GM21360 (cell line): Measurements from ENCODE around the gene CDC20.

ENCODE experiments used
- ATAC-seq: cut with Tn5 transposase; IDR thresholded peaks from one replicate; pipeline ENCODE4 v1.9.1; 2021; ENCODE audit warnings: mild to moderate bottlenecking, moderate library complexity; ENCODE audit not compliant: unreplicated experiment

Gene CDC20

GRCh38 chr1:43327549-43328292, 31.1 kb upstream of the CDC20 start:
- no peak for ATAC-seq

- no peak for ATAC-seq
Measured at GRCh38 chr1:43329995-43330751, 28.6 kb upstream of the CDC20 start.

DNA sequence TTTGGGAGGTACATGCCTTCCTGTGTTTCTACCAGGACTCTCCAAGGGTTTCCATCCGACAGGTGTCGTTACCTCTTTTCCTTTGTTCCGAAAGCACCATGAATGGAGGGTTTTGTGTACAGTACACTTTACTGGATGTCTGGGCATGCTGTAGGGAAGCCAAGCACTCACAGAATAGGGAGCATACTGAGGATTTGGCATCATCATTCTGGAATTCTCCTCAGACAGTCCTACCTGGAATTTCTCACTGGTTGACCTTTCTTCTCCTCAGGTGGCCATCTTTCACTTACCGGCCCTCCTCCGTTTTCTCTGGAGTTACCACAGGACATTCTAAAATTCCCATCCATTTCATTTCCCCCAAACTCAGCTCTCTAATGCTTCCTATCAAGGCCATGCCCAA, 27.1 kb upstream of the CDC20 start:
- ATAC-seq, result no peak

GRCh38 chr1:43334453-43335205, 24.2 kb upstream of the CDC20 start:
- ATAC-seq, result no peak

DNA sequence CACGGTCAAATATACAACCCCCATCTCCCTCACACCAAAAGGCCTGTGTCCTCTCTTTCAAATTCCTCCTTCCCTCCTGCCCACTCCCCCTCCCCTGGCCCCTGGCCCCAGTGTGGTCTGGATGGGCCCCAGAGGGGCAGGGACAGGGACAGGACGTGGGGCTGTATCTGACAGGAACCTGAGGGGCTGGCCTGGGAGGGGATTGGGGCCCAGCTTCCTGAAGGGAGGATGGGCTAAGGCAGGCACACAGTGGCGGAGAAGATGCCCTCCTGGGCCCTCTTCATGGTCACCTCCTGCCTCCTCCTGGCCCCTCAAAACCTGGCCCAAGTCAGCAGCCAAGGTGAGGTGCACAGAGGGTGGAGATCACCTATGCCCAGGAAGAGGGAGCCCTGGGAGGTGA, 21.2 kb upstream of the CDC20 start, which contains the start of gene MPL:
Gene MPL (plus strand): TSS at position 231 of the 400 bp plus-strand sequence. CDS start 31 bp downstream, at position 262.
- ATAC-seq, result no peak

- ATAC-seq, result no peak
Measured at GRCh38 chr1:43338001-43338400, 20.8 kb upstream of the CDC20 start.

DNA sequence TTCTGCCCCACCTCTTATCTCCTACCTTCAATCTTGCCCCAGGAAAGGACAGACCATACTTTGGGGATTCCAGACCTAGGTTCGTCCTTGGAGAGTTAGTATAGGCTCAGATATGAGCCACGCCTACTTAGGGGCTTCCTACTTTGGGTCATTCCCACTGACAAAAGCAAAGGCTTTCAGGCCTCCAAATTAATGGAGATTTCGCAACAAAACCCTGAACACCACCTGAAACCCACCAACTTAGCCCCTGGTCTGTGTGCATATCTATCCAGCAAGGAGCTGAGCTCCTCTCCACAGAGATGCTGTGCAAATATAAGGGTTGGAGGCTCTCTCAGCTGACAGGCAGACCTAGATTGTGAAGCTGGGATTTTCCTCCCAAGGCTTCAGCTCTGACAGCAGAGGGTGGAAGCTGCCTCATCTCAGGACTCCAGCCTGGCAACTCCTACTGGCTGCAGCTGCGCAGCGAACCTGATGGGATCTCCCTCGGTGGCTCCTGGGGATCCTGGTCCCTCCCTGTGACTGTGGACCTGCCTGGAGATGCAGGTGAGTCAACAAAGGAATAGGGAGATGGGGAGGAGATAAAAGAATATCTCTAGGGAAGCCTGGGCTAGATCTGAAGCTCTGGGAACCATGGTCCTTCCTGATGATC, 19.1 kb upstream of the CDC20 start:
- no peak for ATAC-seq

- ATAC-seq, result no peak
Measured at GRCh38 chr1:43340559-43340958, 18.2 kb upstream of the CDC20 start.

DNA sequence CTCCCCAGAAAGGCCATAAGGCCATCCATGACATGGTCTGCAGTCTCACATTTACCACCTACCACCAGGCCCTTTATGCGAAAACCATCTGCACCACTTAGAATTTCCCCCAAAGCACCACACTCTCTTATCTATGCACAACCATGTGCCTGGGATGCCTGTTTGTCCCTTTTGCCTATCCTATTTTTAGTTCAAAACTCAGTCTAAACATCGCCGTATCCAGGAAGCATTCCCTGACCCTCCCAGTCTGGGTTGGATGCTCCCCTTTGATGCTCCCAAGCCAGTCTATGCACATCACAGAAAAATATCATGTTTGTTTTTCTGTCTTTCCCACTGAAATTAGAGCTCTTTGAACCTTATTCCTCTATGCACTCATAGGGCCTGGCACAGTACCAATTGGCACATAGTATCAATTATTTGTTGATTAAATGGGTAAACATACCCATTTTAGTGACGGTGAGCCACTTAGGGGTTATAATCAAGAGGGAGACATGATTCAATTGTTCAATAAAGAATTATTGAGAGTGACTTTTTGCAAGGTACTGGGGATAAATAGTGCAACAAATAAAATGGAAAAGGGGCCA, 14.4 kb upstream of the CDC20 start:
- no peak for ATAC-seq

DNA sequence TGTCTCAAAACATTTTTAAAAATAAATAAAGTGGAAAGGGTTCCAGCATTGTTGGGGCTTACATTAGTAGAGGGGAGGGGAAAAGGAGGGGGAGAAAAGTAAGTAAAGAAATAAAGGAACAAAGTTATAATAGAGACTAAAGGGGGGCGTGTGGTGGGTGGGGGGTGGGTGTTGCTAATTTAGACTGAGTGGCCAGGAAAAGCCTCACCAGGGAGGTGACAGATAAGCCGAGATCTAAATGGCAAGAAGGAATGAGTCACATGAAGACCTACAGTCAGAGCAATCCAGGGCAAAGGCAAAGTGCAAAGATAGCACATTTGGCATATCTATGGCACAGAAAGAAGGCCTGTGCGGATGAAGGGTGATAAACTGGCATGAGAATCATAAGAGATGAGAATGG, 13.7 kb upstream of the CDC20 start:
- ATAC-seq, result no peak

DNA sequence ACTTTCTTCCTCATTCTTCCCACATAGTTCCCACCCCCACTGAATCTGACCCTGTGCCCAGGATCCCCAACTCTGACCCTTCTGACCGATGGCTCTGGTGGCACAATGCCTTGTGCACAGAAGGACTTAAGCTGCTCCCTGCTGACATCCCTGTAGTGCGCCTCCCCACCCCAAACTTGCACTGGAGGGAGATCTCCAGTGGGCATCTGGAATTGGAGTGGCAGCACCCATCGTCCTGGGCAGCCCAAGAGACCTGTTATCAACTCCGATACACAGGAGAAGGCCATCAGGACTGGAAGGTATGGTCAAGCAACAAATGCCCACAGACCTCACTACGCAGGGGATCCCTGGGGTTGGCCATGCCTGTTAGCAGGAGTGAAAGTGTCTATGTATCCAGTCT, 12.1 kb upstream of the CDC20 start:
- no peak for ATAC-seq

GRCh38 chr1:43348343-43348808, 10.4 kb upstream of the CDC20 start:
- no peak for ATAC-seq

- ATAC-seq, result no peak
Measured at GRCh38 chr1:43348809-43349593, 9.8 kb upstream of the CDC20 start.

GRCh38 chr1:43349594-43350306, 9.0 kb upstream of the CDC20 start:
- no peak for ATAC-seq

GRCh38 chr1:43350976-43351375, 7.8 kb upstream of the CDC20 start:
- ATAC-seq, result no peak

DNA sequence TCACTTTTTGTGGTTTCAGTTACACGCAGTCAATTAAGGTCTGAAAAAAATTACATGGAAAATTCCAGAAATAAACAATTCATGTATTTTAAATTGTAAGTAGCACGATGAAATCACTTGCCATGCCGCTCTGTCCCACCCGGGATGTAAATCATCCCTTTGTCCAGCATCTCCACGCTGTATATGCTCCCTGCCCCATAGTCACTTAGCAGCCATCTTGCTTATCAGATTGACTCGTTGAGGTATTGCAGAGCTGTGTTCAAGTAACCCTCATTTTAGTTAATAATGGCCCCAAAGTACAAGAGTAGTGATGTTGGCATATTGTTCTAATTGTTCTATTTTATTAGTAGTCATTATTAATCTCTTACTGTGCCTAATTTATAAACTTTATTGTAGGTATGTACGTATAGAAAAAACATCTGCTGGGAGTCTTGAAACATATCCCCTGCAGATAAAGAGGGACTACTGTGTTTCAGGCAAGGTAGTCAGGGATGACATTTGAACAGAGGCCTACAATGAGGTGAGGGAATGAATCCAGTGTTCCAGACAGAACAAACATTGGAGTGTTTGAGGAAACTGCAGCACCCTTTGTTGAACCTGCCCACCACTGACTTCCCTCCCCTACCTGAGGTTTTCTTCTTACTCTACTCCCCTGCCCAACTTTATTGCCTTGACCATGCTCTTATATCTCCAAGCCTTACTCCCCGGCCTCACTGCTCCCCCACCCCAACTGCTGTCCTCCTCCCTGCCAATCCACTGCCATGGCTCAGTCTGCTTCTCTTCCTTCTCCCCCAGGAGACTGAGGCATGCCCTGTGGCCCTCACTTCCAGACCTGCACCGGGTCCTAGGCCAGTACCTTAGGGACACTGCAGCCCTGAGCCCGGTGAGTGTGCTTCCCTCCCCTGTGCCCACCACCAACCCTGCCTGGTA, 7.1 kb upstream of the CDC20 start:
- no peak for ATAC-seq

DNA sequence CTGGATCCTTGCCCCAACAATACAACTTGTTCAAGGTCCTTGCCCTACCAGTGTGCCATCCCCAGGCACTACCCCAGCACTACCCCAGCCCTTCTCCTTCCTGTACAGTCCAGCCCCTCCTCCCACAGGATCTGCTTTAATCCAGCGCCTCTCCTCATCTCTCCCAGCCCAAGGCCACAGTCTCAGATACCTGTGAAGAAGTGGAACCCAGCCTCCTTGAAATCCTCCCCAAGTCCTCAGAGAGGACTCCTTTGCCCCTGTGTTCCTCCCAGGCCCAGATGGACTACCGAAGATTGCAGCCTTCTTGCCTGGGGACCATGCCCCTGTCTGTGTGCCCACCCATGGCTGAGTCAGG, 6.5 kb upstream of the CDC20 start:
- ATAC-seq, result no peak

DNA sequence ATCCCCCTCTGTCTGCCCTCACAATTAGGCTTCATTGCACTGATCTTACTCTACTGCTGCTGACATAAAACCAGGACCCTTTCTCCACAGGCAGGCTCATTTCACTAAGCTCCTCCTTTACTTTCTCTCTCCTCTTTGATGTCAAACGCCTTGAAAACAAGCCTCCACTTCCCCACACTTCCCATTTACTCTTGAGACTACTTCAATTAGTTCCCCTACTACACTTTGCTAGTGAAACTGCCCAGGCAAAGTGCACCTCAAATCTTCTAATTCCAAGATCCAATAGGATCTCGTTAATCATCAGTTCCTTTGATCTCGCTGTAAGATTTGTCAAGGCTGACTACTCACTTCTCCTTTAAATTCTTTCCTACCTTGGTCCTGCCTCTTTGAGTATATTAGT, 5.9 kb upstream of the CDC20 start:
- ATAC-seq, result no peak
